ENCODE results near the gene EFNA1.

EFNA1 gene, protein sequence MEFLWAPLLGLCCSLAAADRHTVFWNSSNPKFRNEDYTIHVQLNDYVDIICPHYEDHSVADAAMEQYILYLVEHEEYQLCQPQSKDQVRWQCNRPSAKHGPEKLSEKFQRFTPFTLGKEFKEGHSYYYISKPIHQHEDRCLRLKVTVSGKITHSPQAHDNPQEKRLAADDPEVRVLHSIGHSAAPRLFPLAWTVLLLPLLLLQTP

DNA sequence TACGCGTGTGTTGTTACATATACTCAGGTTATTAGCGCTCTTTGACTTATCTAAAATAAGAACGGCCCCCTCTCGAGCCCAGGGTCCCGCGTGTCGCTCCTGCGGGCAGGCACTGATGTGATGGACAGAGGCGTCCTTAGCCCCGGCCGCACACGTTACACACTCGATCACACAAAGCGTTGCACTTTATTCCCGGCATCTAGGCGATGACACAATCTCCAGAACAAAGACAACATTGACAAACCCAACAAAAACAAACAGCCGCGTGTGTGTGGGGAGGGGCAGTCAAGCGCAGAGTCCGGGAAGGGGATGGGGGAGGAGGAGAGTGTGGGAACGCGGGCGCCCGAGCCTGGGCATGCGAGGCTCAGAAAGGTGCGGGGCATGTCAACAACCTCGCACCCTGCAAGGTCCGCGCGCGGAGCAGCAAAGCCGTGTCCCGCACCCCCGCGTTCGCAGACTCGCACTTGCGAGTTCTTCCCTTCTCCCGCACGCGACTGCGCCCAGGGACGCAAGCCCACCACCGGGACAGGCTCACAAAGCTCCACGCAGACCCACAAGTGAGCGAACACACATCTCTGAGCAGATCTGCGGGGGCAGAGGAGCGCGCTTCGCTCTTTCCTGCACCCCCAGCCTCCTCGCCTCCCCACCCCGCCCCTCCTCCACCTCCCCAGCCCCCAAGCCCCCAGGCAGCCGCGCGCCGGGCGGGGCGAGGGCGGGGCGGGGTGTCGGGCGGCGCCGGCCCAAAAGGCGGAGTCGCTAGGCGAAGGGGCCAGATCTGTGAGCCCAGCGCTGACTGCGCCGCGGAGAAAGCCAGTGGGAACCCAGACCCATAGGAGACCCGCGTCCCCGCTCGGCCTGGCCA lies at the start of gene EFNA1:
TSS of gene EFNA1 (plus strand) at position 772 of the 862 bp plus-strand sequence. CDS start 102 bp downstream, outside the sequence.
- H3K4me3 Mint-ChIP-seq: peak within 1 kb of the TSS; percentile 75 to 86
- H3K27me3 Mint-ChIP-seq: peaks cover 39% of the 10 kb centered on the region
- peak within 1 kb of the TSS in 1 of 2 donors; percentile 50 for H3K27ac Mint-ChIP-seq
- peak; percentile 71 for ATAC-seq
- DNase-seq: peak; percentile 36 to 40
- peaks cover 37% of the 10 kb centered on the region for H3K4me1 Mint-ChIP-seq
- no peaks in the 10 kb centered on the region for H3K9me3 Mint-ChIP-seq

DNA sequence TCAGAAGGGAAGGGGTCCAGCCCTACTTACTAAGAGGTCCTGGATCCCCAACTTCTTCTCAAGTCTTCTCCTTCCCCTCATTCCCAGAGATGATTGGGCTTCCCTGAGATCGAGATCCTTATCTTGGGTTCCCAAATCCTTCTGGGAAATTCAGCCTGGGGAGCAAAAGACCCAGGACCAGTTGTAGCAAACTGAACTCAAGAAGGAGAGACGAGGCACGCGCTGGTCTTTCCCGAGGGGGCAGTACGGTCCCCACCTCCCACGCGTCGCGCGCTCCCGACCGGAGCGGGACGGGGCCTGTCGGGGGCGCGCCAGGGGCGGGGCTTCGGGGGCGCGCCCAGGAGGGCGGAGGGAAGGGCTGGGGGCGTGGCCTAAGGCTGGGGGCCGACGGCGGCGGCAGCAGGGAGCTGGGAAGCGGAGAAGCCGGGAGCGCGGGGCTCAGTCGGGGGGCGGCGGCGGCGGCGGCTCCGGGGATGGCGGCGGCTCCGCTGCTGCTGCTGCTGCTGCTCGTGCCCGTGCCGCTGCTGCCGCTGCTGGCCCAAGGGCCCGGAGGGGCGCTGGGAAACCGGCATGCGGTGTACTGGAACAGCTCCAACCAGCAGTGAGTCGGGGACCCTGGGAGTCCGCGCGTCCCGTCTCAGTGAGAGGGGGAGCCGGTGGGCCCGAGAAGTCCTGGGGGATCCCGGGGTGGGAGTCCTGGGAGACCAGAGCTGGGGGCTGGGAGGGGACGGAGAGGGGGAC lies 49.0 kb upstream of the EFNA1 start, which contains the start of gene EFNA3:
TSS of gene EFNA3 (plus strand) at position 369 of the 741 bp plus-strand sequence. CDS start at position 474, 105 bp downstream.
- peak; percentile 28 for ATAC-seq
- Mint-ChIP-seq H3K4me3 (peak within 1 kb of the TSS; percentile 81 to 82), H3K9me3 (no peaks in the 10 kb centered on the region), H3K27me3 (peaks cover 52% of the 10 kb centered on the region), H3K4me1 (peaks cover 58% of the 10 kb centered on the region), H3K27ac (no peak within 1 kb of the TSS)
- DNase-seq: peak; percentile 47 to 57

DNA sequence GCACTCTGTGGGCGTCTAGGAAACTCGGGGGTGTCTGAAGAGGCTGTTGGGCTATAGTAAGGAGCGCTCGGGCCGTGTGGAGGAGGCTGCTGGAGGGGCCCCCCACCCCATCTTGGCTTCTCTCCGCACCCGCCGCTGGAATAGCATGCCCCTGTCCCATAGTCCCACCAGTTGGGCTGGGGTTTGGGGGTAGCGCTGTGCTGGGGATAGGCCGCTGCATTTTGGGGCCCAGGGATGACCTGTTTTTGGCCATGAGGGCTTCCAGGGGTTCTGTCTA lies 48.5 kb upstream of the EFNA1 start:
- peak overlapping the region; percentile 81 to 82 for H3K4me3 Mint-ChIP-seq
- ATAC-seq (peak; percentile 5), DNase-seq (no peak)

DNA sequence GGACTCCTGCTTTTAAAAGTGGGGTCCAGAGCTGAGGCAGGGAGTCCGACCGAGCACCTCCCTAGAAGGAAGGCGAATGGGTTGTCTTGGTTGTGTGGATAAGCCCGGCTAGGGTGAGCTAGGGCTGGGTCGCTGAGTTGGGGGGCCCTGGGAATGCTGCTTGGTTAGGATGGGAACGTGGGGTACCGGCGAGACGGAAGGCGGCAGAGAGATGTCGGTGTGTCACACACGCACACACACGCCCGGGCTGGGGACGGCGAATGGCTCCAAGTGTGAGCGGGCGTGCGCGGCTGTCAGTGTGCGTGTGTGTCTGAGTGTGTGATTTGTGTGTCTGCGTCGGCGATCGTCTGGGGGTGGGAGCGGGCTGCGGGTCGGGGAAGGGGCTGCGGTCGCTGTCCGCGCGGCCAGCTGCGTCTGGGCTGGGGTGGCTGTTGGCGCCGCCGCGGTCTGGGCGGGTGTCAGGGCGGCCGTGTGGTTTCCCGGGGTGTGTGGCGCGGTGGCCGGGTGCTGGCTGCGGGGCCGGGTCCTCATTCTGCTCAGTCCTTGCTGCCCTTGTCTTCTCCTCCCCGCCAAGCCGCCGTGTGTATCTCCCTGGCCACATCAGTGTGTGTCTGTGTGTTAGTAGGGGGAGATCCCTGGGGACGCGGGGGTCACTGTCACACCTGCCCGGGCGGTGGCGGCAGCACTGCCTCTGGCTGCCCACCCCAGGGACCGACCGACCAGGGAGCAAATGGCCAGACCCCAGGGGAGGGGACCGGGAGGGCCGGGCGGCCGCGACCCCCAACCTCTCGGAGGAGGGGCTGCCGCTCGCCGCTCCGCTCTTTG lies 48.0 kb upstream of the EFNA1 start:
- Mint-ChIP-seq H3K27ac (no peak overlapping the region), H3K27me3 (peaks cover 61% of the 10 kb centered on the region), H3K9me3 (no peaks in the 10 kb centered on the region), H3K4me3 (peak overlapping the region; percentile 81 to 82), H3K4me1 (peaks cover 61% of the 10 kb centered on the region)
- ATAC-seq: peak; percentile 2
- no peak for DNase-seq

More for the DNA sequence above, 48.5 kb upstream of the EFNA1 start:
- Mint-ChIP-seq H3K27me3 (peaks cover 57% of the 10 kb centered on the region), H3K9me3 (no peaks in the 10 kb centered on the region), H3K27ac (no peak overlapping the region), H3K4me1 (peaks cover 58% of the 10 kb centered on the region)

DNA sequence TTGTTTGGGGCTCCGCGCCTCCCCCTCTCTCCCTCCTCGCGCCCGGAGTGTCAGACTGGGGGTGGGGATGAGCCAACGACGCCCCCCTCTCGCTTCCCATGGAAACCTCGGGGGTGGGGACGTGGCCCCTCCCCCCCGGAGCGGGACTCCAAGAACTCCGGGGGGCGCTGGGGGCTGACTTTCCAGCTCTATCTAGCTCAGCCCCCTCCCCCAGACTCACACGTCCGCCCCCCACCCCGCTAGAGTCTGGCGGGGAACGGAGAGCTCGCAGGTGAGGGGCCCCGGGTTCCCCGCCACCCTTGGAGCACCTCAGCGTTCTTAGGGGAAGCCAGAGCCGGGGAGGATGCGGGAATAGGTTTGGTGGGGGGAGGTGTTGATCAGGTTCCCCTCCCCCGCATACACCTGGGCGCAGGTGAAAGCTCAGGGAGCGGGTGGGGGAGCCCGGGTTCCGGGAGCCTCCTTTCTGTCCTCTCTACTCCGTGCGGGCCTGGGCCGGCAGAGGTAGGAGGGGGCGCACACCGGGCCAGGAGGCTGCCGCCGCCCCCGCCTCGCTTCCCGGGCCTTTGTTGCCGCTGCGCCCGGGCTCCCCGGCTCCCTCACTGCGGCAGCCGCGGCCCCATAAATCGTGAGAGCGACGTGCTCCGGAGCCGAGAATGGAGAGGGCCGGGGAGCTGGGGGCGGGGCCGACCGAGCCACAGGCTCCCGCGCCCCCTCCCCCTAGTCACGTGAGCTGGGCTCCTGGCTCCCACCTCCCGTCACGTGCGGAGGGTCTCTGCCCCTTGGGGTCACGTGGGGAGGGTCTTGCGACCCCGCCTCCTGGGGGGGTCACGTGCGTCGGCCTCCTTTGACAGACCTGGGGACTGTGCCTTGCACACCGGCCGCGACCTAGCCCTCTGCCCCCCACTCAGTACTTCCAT lies 47.1 kb upstream of the EFNA1 start:
- H3K4me3 Mint-ChIP-seq: peak overlapping the region; percentile 18 to 67
- H3K4me1 Mint-ChIP-seq: peaks cover 68% of the 10 kb centered on the region
- no peak for DNase-seq
- no peaks in the 10 kb centered on the region for H3K9me3 Mint-ChIP-seq
- ATAC-seq: no peak
- peaks cover 61% of the 10 kb centered on the region for H3K27me3 Mint-ChIP-seq
- H3K27ac Mint-ChIP-seq: no peak overlapping the region

DNA sequence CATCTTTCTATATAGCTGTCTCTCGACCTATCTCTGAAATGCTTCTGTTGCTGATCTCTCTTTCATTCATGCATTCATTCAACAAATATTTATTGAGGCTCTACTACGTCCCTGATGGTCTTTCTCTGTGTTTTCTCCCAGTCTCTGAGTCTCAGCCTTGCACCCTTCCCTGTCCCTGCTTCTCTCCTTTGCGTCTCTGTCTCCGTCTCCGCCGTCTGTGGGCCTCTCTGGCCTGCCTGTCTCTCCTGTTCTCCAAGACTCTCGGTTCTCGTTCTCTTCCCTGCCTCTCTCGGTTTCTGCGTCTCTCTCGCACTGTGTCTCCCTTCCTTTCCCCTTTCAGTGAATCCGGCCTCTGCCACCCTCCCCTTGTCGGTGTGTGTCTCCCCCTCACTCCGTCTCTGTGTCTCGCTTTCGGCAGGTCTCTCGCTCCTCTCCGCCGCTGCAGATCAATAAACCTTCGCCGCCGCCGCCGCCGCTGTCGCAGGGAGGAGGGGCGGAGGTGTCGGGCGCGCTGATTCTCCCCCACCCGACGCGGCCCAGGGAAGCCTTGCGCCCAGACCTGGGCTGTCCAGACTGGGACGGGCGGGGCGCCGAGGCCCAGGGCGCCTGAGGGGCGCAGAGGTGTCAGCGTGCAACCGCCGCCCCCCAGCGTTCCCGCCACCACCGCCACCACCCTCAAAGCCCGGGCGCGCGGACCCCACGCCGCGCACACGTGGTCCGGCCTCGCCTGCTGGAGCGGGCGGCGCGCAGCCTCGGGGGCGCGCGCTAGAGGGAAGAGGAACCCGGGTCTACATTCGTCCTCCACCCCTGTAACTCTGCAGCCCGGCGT lies 46.0 kb upstream of the EFNA1 start:
- peaks cover 77% of the 10 kb centered on the region for H3K4me1 Mint-ChIP-seq
- ATAC-seq (no peak), DNase-seq (no peak)
- no peak overlapping the region for H3K27ac Mint-ChIP-seq
- H3K27me3 Mint-ChIP-seq: peaks cover 61% of the 10 kb centered on the region
- H3K4me3 Mint-ChIP-seq: peak overlapping the region; percentile 59 to 79
- no peaks in the 10 kb centered on the region for H3K9me3 Mint-ChIP-seq

DNA sequence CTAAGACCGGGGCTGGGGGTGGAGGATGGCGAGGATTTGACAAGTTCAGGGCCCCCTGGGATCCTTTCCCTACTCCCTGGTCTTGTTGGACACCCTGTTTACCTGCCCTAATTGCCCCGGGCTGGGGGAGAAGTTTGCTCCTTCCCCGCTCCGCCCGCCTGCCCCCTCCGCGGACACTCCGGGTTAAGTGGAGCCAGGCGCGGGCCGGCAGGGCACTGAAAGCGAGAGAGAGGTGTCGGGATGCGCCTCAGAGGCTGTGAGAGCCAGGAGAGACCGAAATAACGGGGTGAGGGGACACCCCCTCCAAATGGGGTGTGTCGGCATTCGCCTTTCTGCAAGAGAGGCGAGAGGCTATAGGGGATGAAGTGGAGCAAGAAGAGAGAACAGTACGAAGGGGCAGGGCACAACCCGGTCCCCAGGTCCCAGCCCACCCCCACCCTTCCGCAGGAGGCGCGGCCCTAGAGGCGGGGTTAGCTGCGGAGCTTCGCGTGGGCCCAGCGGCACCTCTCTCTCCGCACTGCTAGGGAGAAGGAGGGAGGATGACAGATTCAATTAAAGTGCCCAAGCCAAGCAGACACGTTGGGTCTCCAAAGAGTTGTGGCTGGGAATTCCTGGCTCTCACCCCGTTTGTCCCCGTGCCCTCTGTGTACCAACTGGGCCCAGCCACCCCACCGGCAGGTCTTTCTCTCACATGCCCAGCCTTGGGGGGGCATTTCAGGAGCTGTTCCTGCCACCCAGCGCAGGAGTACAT lies 45.2 kb upstream of the EFNA1 start:
- peaks cover 82% of the 10 kb centered on the region for H3K4me1 Mint-ChIP-seq
- DNase-seq: no peak
- no peaks in the 10 kb centered on the region for H3K9me3 Mint-ChIP-seq
- H3K27ac Mint-ChIP-seq: peak overlapping the region in 1 of 2 donors; percentile 90
- no peak for ATAC-seq
- H3K4me3 Mint-ChIP-seq: peak overlapping the region; percentile 42 to 79
- peaks cover 61% of the 10 kb centered on the region for H3K27me3 Mint-ChIP-seq

DNA sequence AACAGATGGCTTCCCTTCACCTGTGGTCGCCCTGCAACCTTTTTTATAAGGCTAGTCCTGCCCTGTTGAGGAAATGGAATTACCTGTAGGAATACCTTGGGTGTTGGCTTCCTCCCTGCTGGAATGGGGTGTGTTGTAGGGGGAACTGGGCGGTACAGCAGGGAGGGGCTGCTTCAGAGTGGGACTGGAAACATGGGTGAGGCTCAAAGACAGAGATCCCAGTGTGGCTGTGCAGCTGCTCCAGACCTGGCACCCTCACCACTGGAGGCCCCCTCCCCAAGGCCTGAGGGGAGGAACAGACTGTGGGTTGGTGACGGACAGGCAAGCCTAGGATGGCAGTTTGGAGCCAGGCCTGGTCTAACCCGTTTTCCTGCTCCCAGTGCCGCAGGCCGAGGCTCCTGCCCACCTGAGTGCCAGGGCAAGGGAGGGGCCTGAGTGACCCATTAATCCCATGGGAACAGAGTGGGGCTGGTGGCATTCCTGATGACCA lies 44.6 kb upstream of the EFNA1 start:
- Mint-ChIP-seq H3K9me3 (no peaks in the 10 kb centered on the region), H3K27ac (no peak overlapping the region), H3K27me3 (peaks cover 57% of the 10 kb centered on the region), H3K4me3 (no peak overlapping the region), H3K4me1 (peaks cover 80% of the 10 kb centered on the region)
- ATAC-seq (no peak), DNase-seq (no peak)

DNA sequence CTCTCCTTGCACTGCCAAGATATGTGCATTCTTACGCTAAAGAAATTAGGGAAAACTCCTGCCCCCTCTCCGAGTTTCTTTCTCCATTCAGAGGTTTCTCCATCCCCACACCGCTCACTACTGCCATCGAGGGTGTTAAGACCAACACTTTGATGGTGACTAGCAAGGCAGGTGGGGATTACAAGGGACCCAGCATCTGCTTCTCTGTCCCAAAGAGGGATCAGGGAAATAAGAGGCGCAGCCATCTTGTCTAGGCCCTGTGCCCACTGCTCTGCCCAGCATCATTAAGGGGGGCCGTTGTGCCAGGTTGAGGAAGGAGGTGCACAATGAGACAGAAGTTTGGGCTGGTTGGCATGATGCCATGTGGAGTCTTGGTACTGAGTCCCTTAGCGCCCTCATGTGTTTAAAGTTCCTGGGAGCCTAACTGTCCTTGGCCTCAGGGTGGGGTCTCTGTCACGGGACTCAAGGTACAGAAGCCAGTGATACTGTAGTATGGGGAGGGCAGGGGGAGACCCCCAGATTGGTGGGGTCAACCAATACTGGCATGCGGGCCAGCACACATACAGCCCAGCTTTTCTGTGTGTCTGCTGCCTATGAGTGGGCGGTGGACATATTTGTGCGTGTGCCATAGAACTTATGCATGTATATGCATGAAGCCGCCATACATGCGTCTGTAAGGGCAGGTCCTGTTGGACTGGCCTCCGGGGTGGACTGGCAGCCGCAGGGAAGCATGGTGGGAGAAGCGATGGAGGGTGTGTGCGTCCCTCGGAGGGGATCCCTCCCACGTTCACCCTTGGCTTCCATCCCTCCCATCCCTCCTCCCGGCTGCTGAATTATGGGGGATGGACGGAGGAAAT lies 43.6 kb upstream of the EFNA1 start:
- Mint-ChIP-seq H3K9me3 (no peaks in the 10 kb centered on the region), H3K27me3 (peaks cover 50% of the 10 kb centered on the region), H3K4me1 (peaks cover 74% of the 10 kb centered on the region), H3K27ac (peak overlapping the region in 1 of 2 donors; percentile 69), H3K4me3 (peak overlapping the region; percentile 88 to 98)
- ATAC-seq (no peak), DNase-seq (peak; percentile 49 to 54)

DNA sequence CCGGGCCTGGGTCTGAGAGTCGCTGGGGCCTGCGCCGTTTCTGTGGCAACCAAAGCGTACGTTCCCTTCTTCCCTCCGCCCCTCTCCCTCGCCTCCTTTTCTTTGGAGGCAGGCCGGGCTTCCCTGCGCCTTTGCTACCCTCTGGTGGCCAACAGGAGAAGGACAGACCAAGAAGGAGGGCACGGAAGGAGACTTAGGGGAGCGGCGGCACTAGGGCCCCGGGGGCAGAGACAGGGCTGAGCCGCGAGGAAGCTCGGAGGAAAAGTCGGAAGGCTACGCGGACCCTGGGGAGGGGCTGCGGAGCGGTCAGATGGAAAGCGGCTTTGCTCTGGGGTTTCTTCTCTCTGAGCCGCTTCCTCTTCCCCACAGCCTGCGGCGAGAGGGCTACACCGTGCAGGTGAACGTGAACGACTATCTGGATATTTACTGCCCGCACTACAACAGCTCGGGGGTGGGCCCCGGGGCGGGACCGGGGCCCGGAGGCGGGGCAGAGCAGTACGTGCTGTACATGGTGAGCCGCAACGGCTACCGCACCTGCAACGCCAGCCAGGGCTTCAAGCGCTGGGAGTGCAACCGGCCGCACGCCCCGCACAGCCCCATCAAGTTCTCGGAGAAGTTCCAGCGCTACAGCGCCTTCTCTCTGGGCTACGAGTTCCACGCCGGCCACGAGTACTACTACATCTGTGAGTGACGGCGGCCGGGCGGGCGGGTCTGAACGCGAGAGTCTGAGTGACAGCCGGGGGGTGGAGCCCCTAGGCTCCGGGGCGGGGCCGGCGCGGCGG lies 42.8 kb upstream of the EFNA1 start:
- peak; percentile 92 to 96 for DNase-seq
- Mint-ChIP-seq H3K9me3 (no peaks in the 10 kb centered on the region), H3K27me3 (peaks cover 42% of the 10 kb centered on the region), H3K4me3 (peak overlapping the region; percentile 88 to 98), H3K27ac (peak overlapping the region; percentile 92 to 98), H3K4me1 (peaks cover 66% of the 10 kb centered on the region)
- peak; percentile 87 for ATAC-seq

DNA sequence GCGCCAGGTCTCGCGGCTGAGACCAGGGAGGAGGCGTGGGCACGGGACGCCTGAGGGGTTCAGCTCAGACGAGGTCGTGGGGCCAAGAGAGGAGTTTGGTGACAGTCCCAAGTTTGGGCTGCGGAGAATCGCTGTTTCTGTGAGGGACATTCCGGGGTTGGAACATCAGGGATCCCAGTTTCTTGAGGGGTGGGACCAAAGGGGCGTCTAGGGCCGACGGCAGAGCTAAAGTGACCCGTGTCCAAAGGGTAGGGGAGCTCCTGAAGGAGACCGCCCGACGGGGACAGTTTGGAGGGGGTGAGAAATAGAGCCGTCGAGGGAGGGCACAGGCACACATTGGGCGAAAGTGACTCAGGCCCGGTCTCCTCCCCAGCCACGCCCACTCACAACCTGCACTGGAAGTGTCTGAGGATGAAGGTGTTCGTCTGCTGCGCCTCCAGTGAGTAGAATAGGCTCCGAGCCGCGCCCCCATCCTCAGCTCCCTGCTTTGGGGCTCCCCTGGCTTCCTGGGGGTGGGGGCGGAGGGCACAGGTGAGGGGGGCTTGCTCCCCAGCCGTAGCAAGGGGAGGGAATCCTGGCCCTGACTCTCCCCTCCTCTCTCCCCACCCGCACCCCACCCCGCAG lies 42.1 kb upstream of the EFNA1 start:
- Mint-ChIP-seq H3K27me3 (peaks cover 37% of the 10 kb centered on the region), H3K9me3 (no peaks in the 10 kb centered on the region), H3K4me1 (peaks cover 60% of the 10 kb centered on the region), H3K4me3 (peak overlapping the region; percentile 88 to 98), H3K27ac (peak overlapping the region; percentile 92 to 98)
- peak; percentile 79 for DNase-seq
- ATAC-seq: peak; percentile 54
